Right atrium auricular region (tissue), 2 donors: ENCODE results near the gene FOXO4. TPM values are rescaled to one million over a fixed set of nuclear protein-coding genes. Genes with fewer than 3 reads are reported as not detected.

Source experiments
- DNase-seq: peaks from one replicate; pipeline ENCODE4 v3.0.0-alpha.2; 2019; ENCODE audit warnings: low spot score
- H3K27ac ChIP-seq, 2 donors: fragments of 200-600 bp; sonication (generic); 1 replicate in 1 of 2; 2 replicates in 1 of 2; pipeline ENCODE4 v1.5.1; 2016 to 2019
- H3K27me3 ChIP-seq, 2 donors: fragments of 200-600 bp; sonication (generic); one replicate each; pipeline versions ENCODE4 v1.5.1 to v1.6.0; 2017 to 2019
- H3K36me3 ChIP-seq: fragments of 200-600 bp; sonication (generic); one replicate; pipeline ENCODE4 v1.5.1; 2016
- H3K4me1 ChIP-seq, 2 donors: fragments of 200-600 bp; sonication (generic); one replicate each; pipeline versions ENCODE4 v1.5.1 to v1.6.0; 2017 to 2019
- H3K4me3 ChIP-seq, 2 donors: fragments of 200-600 bp; sonication (generic); 1 replicate in 1 of 2; 2 replicates in 1 of 2; pipeline ENCODE4 v1.5.1; 2017 to 2019; ENCODE audit warnings: mild to moderate bottlenecking in 1 of 2, moderate library complexity in 1 of 2
- H3K9me3 ChIP-seq, 2 donors: fragments of 200-600 bp; sonication (generic); one replicate each; pipeline ENCODE4 v1.5.1; 2019
- total RNA-seq, 2 donors: library from RNA; depleted of rRNA; stranded (reverse); fragments of >200 nt; gene quantifications; one replicate each; pipeline ENCODE4 v1.1.0, GENCODE V29; 2016
- TF ChIP-seq, protein P1 (sequence below), 2 donors: fragments of 200-600 bp; sonication (generic); IDR thresholded peaks; one replicate each; pipeline ENCODE4 v1.5.1; 2019; ENCODE audit warnings: antibody characterized with exemption in 2 of 2

The FOXO4 gene
- total RNA-seq, 2 donors from 2014 or later = 12.4 to 17.0 TPM

- H3K9me3 ChIP-seq = no peaks in the 10 kb centered on the region
- no peak overlapping the region for H3K4me3 ChIP-seq
- peaks cover 0 to 13% of the 10 kb centered on the region in 2 donors for H3K4me1 ChIP-seq
- H3K27ac ChIP-seq = no peak overlapping the region
- TF ChIP-seq, protein P1, sequence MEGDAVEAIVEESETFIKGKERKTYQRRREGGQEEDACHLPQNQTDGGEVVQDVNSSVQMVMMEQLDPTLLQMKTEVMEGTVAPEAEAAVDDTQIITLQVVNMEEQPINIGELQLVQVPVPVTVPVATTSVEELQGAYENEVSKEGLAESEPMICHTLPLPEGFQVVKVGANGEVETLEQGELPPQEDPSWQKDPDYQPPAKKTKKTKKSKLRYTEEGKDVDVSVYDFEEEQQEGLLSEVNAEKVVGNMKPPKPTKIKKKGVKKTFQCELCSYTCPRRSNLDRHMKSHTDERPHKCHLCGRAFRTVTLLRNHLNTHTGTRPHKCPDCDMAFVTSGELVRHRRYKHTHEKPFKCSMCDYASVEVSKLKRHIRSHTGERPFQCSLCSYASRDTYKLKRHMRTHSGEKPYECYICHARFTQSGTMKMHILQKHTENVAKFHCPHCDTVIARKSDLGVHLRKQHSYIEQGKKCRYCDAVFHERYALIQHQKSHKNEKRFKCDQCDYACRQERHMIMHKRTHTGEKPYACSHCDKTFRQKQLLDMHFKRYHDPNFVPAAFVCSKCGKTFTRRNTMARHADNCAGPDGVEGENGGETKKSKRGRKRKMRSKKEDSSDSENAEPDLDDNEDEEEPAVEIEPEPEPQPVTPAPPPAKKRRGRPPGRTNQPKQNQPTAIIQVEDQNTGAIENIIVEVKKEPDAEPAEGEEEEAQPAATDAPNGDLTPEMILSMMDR (IDR thresholded peaks at IDR 0.05) = no peak
- peak; percentile 21 for DNase-seq
- no peaks in the 10 kb centered on the region for H3K27me3 ChIP-seq
- H3K36me3 ChIP-seq = no peaks in the 10 kb centered on the region
Measured at GRCh38 chrX:71099736-71100135, 4.1 kb downstream of the FOXO4 start.

GRCh38 chrX:71100581-71101505, 5.2 kb downstream of the FOXO4 start:
- Histone ChIP-seq H3K27ac (no peak overlapping the region), H3K27me3 (no peaks in the 10 kb centered on the region), H3K4me1 (peaks cover 0 to 13% of the 10 kb centered on the region in 2 donors), H3K36me3 (no peaks in the 10 kb centered on the region), H3K9me3 (no peaks in the 10 kb centered on the region), H3K4me3 (no peak overlapping the region)
- DNase-seq = no peak
- TF ChIP-seq, protein P1 (IDR thresholded peaks at IDR 0.05) = no peak

GRCh38 chrX:71102292-71102691, 6.6 kb downstream of the FOXO4 start:
- Histone ChIP-seq H3K27ac (no peak overlapping the region), H3K9me3 (no peaks in the 10 kb centered on the region)
- TF ChIP-seq, protein P1 (IDR thresholded peaks at IDR 0.05) = no peak

DNA sequence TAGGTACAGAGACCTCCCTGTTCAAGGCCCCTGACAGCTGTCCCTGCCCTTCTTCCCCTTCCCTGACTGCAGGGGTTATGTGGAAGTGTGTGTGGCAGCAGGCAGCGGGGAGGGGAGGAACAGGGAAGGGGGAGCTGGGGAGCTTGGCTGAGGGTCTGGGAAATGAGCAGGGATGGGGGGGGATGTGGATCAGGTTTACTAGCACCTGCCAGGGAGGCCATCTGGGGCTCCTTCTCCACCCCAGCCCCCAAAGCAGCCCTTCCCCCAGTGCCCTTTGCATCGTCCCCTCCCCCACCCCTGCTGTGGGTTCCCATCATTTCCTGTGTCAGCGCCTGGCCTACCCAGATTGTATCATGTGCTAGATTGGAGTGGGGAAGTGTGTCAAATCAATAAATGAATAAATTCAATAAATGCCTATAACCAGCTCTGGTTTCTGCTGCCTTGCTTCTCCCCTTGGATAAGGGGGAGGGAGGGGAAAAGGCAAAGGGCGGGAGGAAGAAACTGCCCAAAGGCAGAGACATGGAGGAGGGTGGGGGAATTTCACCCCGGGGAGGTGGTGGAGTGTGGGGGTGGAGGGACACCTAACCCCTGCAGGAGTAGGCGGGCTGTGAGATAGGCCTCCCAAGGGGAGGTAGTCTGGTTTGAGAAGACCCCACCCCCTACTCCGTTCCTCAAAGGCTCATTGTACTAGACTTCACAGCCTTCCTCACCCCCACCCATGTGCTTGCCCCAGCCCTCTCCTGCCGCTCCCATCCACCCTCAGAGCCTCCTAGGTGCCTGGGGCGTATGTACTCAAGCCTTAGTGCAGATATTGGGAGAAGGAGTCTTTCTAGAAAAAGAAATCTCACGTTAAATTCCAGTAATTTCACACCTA, 7.7 kb downstream of the FOXO4 start:
- TF ChIP-seq, protein P1 (IDR thresholded peaks at IDR 0.05) = no peak
- H3K36me3 ChIP-seq = no peaks in the 10 kb centered on the region
- no peaks in the 10 kb centered on the region for H3K4me1 ChIP-seq
- H3K9me3 ChIP-seq = no peaks in the 10 kb centered on the region
- no peak for DNase-seq
- no peaks in the 10 kb centered on the region for H3K27me3 ChIP-seq
- H3K27ac ChIP-seq = no peak overlapping the region
- H3K4me3 ChIP-seq = no peak overlapping the region

More at GRCh38 chrX:71102292-71102691, 6.6 kb downstream of the FOXO4 start:
- DNase-seq = no peak
- H3K4me3 ChIP-seq = no peak overlapping the region
- no peaks in the 10 kb centered on the region for H3K36me3 ChIP-seq
- peaks cover 0 to 6% of the 10 kb centered on the region in 2 donors for H3K4me1 ChIP-seq
- no peaks in the 10 kb centered on the region for H3K27me3 ChIP-seq

- TF ChIP-seq, protein P1 (IDR thresholded peaks at IDR 0.05) = no peak
- Histone ChIP-seq H3K27ac (no peak overlapping the region), H3K4me1 (no peaks in the 10 kb centered on the region), H3K4me3 (no peak overlapping the region), H3K27me3 (no peaks in the 10 kb centered on the region), H3K9me3 (no peaks in the 10 kb centered on the region), H3K36me3 (no peaks in the 10 kb centered on the region)
- DNase-seq = no peak
Measured at GRCh38 chrX:71105628-71106027, 10.0 kb downstream of the FOXO4 start.
